ENCODE results near the gene PTX4.

The PTX4 gene

DNA sequence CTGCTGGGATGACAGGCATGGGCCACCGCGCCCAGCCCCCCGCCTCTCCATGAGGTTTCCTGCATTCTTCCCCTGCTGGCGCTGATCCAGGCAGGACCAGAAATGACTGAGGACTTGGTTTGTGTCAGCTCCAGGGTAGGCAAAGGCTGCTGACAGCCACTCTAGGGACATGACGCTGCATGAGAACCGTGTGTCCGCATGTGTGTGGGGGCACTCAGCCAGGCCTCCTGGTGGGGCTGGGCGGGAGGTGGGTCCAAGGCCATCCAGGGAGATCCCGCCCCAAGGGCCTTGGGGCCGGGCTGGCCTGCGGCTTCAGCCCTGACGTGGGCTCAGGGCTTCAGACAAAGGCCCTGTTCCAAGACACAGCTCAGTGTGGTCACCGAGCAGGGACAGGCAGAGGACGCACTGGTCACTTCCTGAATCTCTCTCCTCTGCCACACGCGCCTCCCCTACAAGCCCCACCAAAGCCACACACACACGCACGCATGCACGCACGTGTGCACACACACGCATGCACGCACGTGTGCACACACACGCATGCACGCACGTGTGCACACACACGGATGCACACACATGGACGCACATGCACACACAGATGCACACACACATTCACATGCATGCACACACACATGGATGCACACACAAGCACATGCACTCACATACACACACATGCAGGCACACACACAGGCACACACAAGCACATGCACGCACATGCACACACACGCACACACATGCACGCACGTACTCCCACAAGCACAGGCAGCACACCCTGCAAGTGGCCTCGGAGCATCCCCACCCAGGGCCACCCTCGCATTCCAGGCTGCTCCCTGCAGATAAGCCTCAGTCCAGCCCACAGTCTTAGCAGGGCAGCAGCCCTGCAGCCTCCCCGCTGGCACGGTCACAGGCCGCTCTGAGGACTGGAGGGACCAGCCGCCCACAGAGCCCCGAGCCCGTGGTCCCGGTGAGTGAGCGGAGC is 39.4 kb upstream of the PTX4 start:
- TF ChIP-seq POLR2AphosphoS5 (IDR thresholded peaks at IDR 0.05; ENCODE audit: low read depth, low read length), result no peak
- no peak for TF ChIP-seq FOXP2 (optimal IDR thresholded peaks at IDR 0.05; ENCODE audit: borderline replicate concordance, extremely low read depth, extremely low read length, insufficient read depth)
- no peak for TF ChIP-seq SIN3A (IDR thresholded peaks at IDR 0.05; ENCODE audit: borderline replicate concordance, insufficient read depth, low read length)
- no peak for TF ChIP-seq TAF1 (IDR thresholded peaks at IDR 0.05; ENCODE audit: borderline replicate concordance, insufficient read depth, low read length)
- TF ChIP-seq, protein P1, sequence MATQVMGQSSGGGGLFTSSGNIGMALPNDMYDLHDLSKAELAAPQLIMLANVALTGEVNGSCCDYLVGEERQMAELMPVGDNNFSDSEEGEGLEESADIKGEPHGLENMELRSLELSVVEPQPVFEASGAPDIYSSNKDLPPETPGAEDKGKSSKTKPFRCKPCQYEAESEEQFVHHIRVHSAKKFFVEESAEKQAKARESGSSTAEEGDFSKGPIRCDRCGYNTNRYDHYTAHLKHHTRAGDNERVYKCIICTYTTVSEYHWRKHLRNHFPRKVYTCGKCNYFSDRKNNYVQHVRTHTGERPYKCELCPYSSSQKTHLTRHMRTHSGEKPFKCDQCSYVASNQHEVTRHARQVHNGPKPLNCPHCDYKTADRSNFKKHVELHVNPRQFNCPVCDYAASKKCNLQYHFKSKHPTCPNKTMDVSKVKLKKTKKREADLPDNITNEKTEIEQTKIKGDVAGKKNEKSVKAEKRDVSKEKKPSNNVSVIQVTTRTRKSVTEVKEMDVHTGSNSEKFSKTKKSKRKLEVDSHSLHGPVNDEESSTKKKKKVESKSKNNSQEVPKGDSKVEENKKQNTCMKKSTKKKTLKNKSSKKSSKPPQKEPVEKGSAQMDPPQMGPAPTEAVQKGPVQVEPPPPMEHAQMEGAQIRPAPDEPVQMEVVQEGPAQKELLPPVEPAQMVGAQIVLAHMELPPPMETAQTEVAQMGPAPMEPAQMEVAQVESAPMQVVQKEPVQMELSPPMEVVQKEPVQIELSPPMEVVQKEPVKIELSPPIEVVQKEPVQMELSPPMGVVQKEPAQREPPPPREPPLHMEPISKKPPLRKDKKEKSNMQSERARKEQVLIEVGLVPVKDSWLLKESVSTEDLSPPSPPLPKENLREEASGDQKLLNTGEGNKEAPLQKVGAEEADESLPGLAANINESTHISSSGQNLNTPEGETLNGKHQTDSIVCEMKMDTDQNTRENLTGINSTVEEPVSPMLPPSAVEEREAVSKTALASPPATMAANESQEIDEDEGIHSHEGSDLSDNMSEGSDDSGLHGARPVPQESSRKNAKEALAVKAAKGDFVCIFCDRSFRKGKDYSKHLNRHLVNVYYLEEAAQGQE (IDR thresholded peaks at IDR 0.05; ENCODE audit: insufficient read depth in 1 of 2, low read depth in 2 of 2, low read length in 2 of 2), result no peak

DNA sequence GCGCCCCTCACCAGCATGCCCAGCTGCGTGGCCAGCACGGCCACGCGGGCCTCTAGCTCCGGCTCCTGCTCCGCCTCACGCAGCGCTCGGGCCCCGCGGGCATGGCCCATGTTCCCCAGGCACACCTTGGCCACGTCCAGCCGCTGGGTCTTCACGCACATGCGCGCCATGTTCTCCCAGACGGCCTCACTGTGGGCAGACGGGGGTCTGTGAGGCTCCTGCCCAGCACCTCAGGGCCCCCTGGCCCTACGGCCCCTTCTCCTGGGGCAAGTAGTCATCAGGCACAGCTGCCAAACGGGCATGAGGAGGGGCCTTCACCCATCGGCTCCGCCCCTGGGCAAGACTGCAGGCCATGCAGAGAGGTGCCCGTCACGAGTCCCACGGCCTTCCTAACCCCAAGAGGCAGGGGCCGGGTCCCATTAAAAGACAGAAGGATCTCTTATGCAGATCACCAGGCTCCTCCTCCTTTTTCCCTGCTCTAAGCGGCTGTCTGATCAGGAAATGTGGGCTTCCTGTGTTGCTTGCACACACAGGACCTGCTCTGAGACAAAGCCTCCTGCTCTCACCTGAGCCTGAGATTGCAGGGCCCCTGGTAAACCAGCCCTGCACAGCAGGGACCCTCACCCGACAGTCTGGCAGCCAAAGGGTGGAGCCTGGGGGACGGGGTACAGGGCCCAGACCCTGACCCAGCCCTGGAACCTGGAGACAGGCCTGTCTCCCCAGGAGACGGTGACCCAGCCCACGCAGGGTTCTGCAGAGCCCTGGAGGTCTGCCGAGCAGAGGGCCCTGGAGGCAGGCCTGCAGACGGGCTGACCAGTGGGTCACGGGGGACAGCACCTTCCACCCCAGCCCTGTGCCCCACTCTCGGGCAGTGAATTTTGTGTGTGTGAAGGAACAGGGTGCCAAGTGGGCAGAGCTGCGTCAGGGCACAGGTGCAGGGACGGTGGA is 38.1 kb upstream of the PTX4 start:
- TF ChIP-seq, protein P1 (IDR thresholded peaks at IDR 0.05; ENCODE audit: insufficient read depth in 1 of 2, low read depth in 2 of 2, low read length in 2 of 2), result no peak
- TF ChIP-seq SIN3A (IDR thresholded peaks at IDR 0.05; ENCODE audit: borderline replicate concordance, insufficient read depth, low read length) (no peak), FOXP2 (optimal IDR thresholded peaks at IDR 0.05; ENCODE audit: borderline replicate concordance, extremely low read depth, extremely low read length, insufficient read depth) (no peak), TAF1 (IDR thresholded peaks at IDR 0.05; ENCODE audit: borderline replicate concordance, insufficient read depth, low read length) (no peak), POLR2AphosphoS5 (IDR thresholded peaks at IDR 0.05; ENCODE audit: low read depth, low read length) (no peak)

DNA sequence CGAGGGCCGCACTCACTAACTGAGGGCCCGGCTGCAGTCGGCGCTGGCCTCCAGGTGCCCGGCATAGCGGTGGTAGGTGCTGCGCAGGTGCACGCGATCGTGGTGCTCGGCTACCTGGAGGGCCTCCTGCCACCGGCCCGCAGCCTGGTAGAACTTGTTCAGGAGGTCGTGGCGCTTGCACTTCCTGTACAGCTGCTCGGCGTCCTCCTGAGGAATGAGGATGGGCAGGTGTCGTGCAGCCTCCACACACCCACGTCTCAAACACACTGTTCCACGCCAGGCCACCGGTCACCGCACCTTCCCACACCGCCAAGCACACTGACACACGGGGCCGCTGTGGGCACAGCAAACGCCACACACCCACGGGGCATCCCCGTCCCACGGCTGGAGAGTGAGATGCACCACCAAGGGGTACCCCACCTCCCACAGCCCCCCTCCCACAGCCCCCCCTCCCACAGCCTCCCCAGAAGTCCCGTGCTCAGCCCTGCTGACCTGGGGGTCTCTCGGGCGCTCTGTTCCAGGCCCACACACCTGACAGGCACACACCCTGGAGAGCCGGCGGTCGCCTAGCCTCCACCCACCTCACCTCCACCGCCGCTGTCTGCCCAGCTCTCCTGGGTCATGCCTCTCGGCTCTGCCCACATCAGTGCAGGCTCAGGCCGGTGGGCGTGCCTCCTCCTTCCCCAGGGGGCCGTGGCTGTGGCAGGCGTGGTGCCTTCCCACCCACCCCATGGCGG is 37.3 kb upstream of the PTX4 start:
- TF ChIP-seq POLR2AphosphoS5 (IDR thresholded peaks at IDR 0.05; ENCODE audit: low read depth, low read length), result no peak
- TF ChIP-seq, protein P1 (IDR thresholded peaks at IDR 0.05; ENCODE audit: insufficient read depth in 1 of 2, low read depth in 2 of 2, low read length in 2 of 2), result no peak

DNA sequence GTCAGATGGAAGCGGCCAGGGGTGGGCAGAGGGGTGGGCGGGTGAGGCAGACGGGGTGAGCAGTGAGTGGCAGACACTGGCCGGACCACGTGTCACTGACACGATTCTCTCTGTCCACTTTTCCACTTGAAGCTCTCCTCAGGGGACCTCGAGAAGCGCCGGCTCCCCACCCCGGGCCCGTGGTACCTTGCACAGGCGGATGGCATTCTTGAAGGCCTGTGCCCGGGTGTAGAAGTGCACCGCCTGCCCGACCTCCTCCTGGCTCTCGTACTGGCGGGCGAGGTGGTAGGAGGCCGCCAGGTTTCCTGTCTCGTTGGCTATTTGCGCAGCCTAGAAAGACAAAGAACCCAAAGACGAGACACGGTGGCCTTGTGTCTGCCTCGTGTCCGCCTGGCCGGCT is 35.6 kb upstream of the PTX4 start:
- TF ChIP-seq TAF1 (IDR thresholded peaks at IDR 0.05; ENCODE audit: borderline replicate concordance, insufficient read depth, low read length), result no peak
- TF ChIP-seq SIN3A (IDR thresholded peaks at IDR 0.05; ENCODE audit: borderline replicate concordance, insufficient read depth, low read length), result no peak
- no peak for TF ChIP-seq FOXP2 (optimal IDR thresholded peaks at IDR 0.05; ENCODE audit: borderline replicate concordance, extremely low read depth, extremely low read length, insufficient read depth)
- no peak for TF ChIP-seq POLR2AphosphoS5 (IDR thresholded peaks at IDR 0.05; ENCODE audit: low read depth, low read length)
- TF ChIP-seq, protein P1 (IDR thresholded peaks at IDR 0.05; ENCODE audit: insufficient read depth in 1 of 2, low read depth in 2 of 2, low read length in 2 of 2), result no peak

Measured in PFSK-1 (cell line).